GM12892 (cell line): ENCODE measurements around the gene UBE2M.

Experiments
- POLR2A ChIP-seq: IDR thresholded peaks from 2 replicates; pipeline ENCODE4 v1.6.1; 2011; ENCODE audit warnings: low read depth, low read length, control low read depth
- POLR2AphosphoS5 ChIP-seq: IDR thresholded peaks from 2 replicates; pipeline ENCODE4 v1.6.1; 2011; ENCODE audit warnings: low read depth, low read length, control low read depth
- TAF1 ChIP-seq: IDR thresholded peaks from 2 replicates; pipeline ENCODE4 v1.6.1; 2011; ENCODE audit warnings: low read depth, mild to moderate bottlenecking, control low read depth, low read length, borderline replicate concordance

DNA sequence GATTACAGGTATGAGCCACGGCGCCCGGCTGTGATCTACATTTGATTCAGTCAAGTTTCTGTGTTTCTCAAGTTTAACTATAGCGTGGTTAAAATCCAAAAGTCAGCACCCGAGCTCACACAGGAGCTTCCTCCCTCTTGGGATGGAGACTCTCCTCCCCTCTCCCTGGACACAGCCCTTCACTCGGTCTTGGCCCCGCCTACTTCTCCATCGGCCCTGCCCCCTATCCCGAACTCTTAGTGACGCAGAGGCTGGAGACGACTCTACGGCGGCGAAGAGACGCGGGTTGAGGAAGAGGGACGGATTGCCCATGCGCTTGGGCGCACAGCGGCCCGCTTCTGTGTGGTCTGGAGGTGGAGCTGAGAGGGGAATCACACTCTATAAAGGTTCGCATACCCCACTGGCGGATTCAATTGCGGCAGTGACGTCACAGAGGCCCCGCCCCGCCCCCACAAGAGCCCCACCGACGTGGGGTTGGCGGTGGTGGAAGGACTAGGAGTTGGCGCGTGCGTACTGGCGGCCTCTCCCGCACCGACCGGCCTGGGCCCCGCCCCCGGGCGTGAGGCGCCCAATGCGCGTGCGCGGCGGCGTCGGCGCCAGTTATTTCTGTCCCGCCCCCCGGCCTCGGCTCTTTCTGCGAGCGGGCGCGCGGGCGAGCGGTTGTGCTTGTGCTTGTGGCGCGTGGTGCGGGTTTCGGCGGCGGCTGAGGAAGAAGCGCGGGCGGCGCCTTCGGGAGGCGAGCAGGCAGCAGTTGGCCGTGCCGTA is 14.4 kb downstream of the UBE2M start, which contains the start of gene TRIM28:
- peak; percentile 98 for TF ChIP-seq POLR2A
- TF ChIP-seq TAF1, result peak; percentile 87; the same call in 1 of the 2 replicates
- TF ChIP-seq POLR2AphosphoS5, result peak; percentile 97
